Small intestine (tissue), 7 donors: ENCODE measurements around the gene CSRNP3. TPM values are rescaled to one million over a fixed set of nuclear protein-coding genes. Genes with fewer than 3 reads are reported as not detected.

Experiments
- DNase-seq, 2 donors: peaks; one replicate each; pipeline versions ENCODE4 v3.0.0 to v3.0.0-alpha.2; 2013
- FAIRE-seq: peaks from 2 replicates; lab custom pipeline; 2012; peaks lifted over from hg19 to GRCh38; lab: Jason Lieb, UNC
- H3K27ac ChIP-seq, 3 donors: one replicate each; pipeline ENCODE4 v1.5.1; 2013; ENCODE audit warnings: low read length in 2 of 3, mild to moderate bottlenecking in 2 of 3, control low read depth in 1 of 3, inconsistent platforms in 1 of 3, low read depth in 1 of 3, moderate library complexity in 1 of 3
- H3K27me3 ChIP-seq, 3 donors: one replicate each; pipeline ENCODE4 v1.6.1; 2013; ENCODE audit warnings: low read length in 3 of 3, inconsistent platforms in 1 of 3; ENCODE audit not compliant: control insufficient read depth in 3 of 3, insufficient read depth in 3 of 3
- H3K36me3 ChIP-seq, 3 donors: one replicate each; pipeline ENCODE4 v1.6.1; 2013; ENCODE audit warnings: low read length in 3 of 3, inconsistent platforms in 1 of 3, low read depth in 1 of 3, mild to moderate bottlenecking in 1 of 3, moderate library complexity in 1 of 3; ENCODE audit not compliant: control insufficient read depth in 3 of 3, insufficient read depth in 2 of 3
- H3K4me1 ChIP-seq, 3 donors: one replicate each; pipeline ENCODE4 v1.6.1; 2013; ENCODE audit warnings: low read length in 2 of 3, inconsistent platforms in 1 of 3, low read depth in 1 of 3, mild to moderate bottlenecking in 1 of 3, moderate library complexity in 1 of 3; ENCODE audit not compliant: control insufficient read depth in 3 of 3, insufficient read depth in 2 of 3
- H3K4me3 ChIP-seq, 3 donors: one replicate each; pipeline ENCODE4 v1.5.1; 2013; ENCODE audit warnings: low read length in 3 of 3, control low read depth in 1 of 3, inconsistent platforms in 1 of 3, low read depth in 1 of 3, mild to moderate bottlenecking in 1 of 3, moderate library complexity in 1 of 3
- H3K9me3 ChIP-seq, 2 donors: one replicate each; pipeline ENCODE4 v1.6.1; 2013; ENCODE audit warnings: low read depth in 1 of 2, low read length in 1 of 2; ENCODE audit not compliant: control insufficient read depth in 2 of 2, insufficient read depth in 1 of 2
- WGBS, 3 donors: extraction: QIAGEN DNeasy Blood & Tissue Kit; methylation state at CpG; one replicate each; pipeline ENCODE4 v1.1.7; 2013; 5-methylcytosine and 5-hydroxymethylcytosine counted together
- polyA plus RNA-seq, 4 donors: library from polyadenylated mRNA; stranded (reverse) in 3 of 4; unstranded in 1 of 4; fragments of 200-250 nt in 3 of 4; fragments of 120-200 nt in 1 of 4; gene quantifications; one replicate each; pipeline versions ENCODE4 v1.2.1 to v1.2.3, GENCODE V29; 2013
- donor health status: healthy with polysubstance abuse.
- donor health status: control.
- donor health status: control.
- donor health status: Bipolar disorder and iron deficiency.
- donor health status: healthy.

CSRNP3 gene
- polyA plus RNA-seq, 4 donors = under 0.01 to 3.7 (median 0.56) TPM

GRCh38 chr2:165594231-165594934 is 124.9 kb downstream of the CSRNP3 start:
- H3K36me3 ChIP-seq = peaks cover 0 to 5% (median 0%) of the 10 kb centered on the region in 3 donors
- H3K27me3 ChIP-seq = no peaks in the 10 kb centered on the region
- WGBS, 3 donors = 83 to 92% (median 89%) methylated on average over 1 of the region's 1 CpG
- DNase-seq (no peak), FAIRE-seq (no peak)
- H3K27ac ChIP-seq = no peak overlapping the region
- no peak overlapping the region for H3K4me3 ChIP-seq
- no peaks in the 10 kb centered on the region for H3K4me1 ChIP-seq
- peaks cover 0 to 12% of the 10 kb centered on the region in 2 donors for H3K9me3 ChIP-seq

- H3K4me3 ChIP-seq = no peak overlapping the region
- no peak for DNase-seq
- 65 to 89% (median 74%) methylated on average over 6 of the region's 6 CpGs for WGBS, 3 donors
- peaks cover 0 to 5% (median 0%) of the 10 kb centered on the region in 3 donors for H3K36me3 ChIP-seq
- H3K27me3 ChIP-seq = no peaks in the 10 kb centered on the region
- H3K27ac ChIP-seq = no peak overlapping the region
- no peaks in the 10 kb centered on the region for H3K4me1 ChIP-seq
- H3K9me3 ChIP-seq = peaks cover 0 to 12% of the 10 kb centered on the region in 2 donors
- no peak for FAIRE-seq
Measured at GRCh38 chr2:165594935-165595255, 125.4 kb downstream of the CSRNP3 start.

GRCh38 chr2:165596788-165597187 is 127.3 kb downstream of the CSRNP3 start:
- no peaks in the 10 kb centered on the region for H3K4me1 ChIP-seq
- DNase-seq = no peak
- H3K27ac ChIP-seq = no peak overlapping the region
- 78 to 84% (median 80%) methylated on average over 3 of the region's 3 CpGs for WGBS, 3 donors
- H3K9me3 ChIP-seq = peaks cover 0 to 2% of the 10 kb centered on the region in 2 donors
- peaks cover 0 to 2% (median 0%) of the 10 kb centered on the region in 3 donors for H3K36me3 ChIP-seq
- H3K27me3 ChIP-seq = no peaks in the 10 kb centered on the region
- FAIRE-seq = no peak
- H3K4me3 ChIP-seq = no peak overlapping the region

- Histone ChIP-seq H3K27me3 (no peaks in the 10 kb centered on the region), H3K4me3 (no peak overlapping the region), H3K9me3 (no peaks in the 10 kb centered on the region), H3K27ac (no peak overlapping the region), H3K36me3 (no peaks in the 10 kb centered on the region), H3K4me1 (no peaks in the 10 kb centered on the region)
- DNase-seq = no peak
- no peak for FAIRE-seq
- 79 to 86% (median 79%) methylated on average over 1 of the region's 1 CpG for WGBS, 3 donors
Measured at GRCh38 chr2:165601065-165601830, 131.8 kb downstream of the CSRNP3 start.

GRCh38 chr2:165601928-165602521 is 132.5 kb downstream of the CSRNP3 start:
- DNase-seq (no peak), FAIRE-seq (no peak)
- Histone ChIP-seq H3K9me3 (no peaks in the 10 kb centered on the region), H3K4me3 (no peak overlapping the region), H3K36me3 (no peaks in the 10 kb centered on the region), H3K27me3 (no peaks in the 10 kb centered on the region), H3K4me1 (no peaks in the 10 kb centered on the region), H3K27ac (no peak overlapping the region)
- 67 to 88% (median 75%) methylated on average over 3 of the region's 3 CpGs for WGBS, 3 donors

- no peak overlapping the region for H3K27ac ChIP-seq
- no peaks in the 10 kb centered on the region for H3K27me3 ChIP-seq
- H3K9me3 ChIP-seq = no peaks in the 10 kb centered on the region
- no peak overlapping the region for H3K4me3 ChIP-seq
- WGBS, 3 donors = 89 to 91% (median 90%) methylated on average over 6 of the region's 6 CpGs
- H3K4me1 ChIP-seq = no peaks in the 10 kb centered on the region
- no peak for DNase-seq
- no peak for FAIRE-seq
- no peaks in the 10 kb centered on the region for H3K36me3 ChIP-seq
Measured at GRCh38 chr2:165609672-165610071, 140.2 kb downstream of the CSRNP3 start.

GRCh38 chr2:165610591-165611029 is 141.1 kb downstream of the CSRNP3 start:
- Histone ChIP-seq H3K27me3 (no peaks in the 10 kb centered on the region), H3K4me1 (no peaks in the 10 kb centered on the region), H3K27ac (no peak overlapping the region), H3K36me3 (no peaks in the 10 kb centered on the region), H3K9me3 (no peaks in the 10 kb centered on the region), H3K4me3 (no peak overlapping the region)
- FAIRE-seq = no peak
- 45 to 74% (median 66%) methylated on average over 6 of the region's 6 CpGs for WGBS, 3 donors
- no peak for DNase-seq

- DNase-seq (no peak), FAIRE-seq (no peak)
- Histone ChIP-seq H3K27me3 (no peaks in the 10 kb centered on the region), H3K36me3 (peaks cover 0 to 3% (median 0%) of the 10 kb centered on the region in 3 donors), H3K9me3 (peaks cover 0 to 9% of the 10 kb centered on the region in 2 donors), H3K4me1 (no peaks in the 10 kb centered on the region), H3K27ac (no peak overlapping the region), H3K4me3 (no peak overlapping the region)
- WGBS, 3 donors = 94 to 97% (median 95%) methylated on average over 4 of the region's 4 CpGs
Measured at GRCh38 chr2:165617741-165618481, 148.4 kb downstream of the CSRNP3 start.
